HEK293 (cell line): ENCODE data around the gene MRPL23.

Source experiments
- CTCF ChIA-PET: fragments of 350-600 bp; formaldehyde crosslinking; extraction: SDS; loops from one replicate; lab custom pipeline; 2021; ENCODE audit warnings: antibody characterized with exemption; lab: Yijun Ruan, JAX
- POLR2A ChIA-PET: fragments of 300-600 bp; formaldehyde crosslinking; extraction: SDS; loops from one replicate; lab custom pipeline; 2020; ENCODE audit warnings: antibody characterized with exemption, inconsistent platforms; lab: Yijun Ruan, JAX
- H3K27ac ChIP-seq: fragments of 200-500 bp; sonication (Bioruptor generic); 2 replicates; pipeline ENCODE4 v1.5.1; 2014; ENCODE audit warnings: low read depth, low read length, control low read depth, inconsistent platforms; ENCODE audit errors: extremely low read depth
- H3K36me3 ChIP-seq, 2 experiments: fragments of 200-500 bp in 1 of 2; sonication (Bioruptor generic) in 1 of 2; 1 replicate in 1 of 2; 2 replicates in 1 of 2; pipeline ENCODE4 v1.5.1; 2014 to 2017; ENCODE audit warnings: inconsistent platforms in 2 of 2, low read length in 2 of 2; ENCODE audit not compliant: control insufficient read depth in 2 of 2, insufficient read depth in 1 of 2
- H3K4me1 ChIP-seq: fragments of 200-500 bp; sonication (Bioruptor generic); 2 replicates; pipeline ENCODE4 v1.5.1; 2014; ENCODE audit warnings: mild to moderate bottlenecking, low read length, inconsistent platforms; ENCODE audit not compliant: control insufficient read depth, insufficient read depth
- H3K4me3 ChIP-seq: 2 replicates; pipeline ENCODE4 v1.5.1; 2011; ENCODE audit warnings: low read depth, mild to moderate bottlenecking, control low read depth, low read length, moderate library complexity
- H3K9me3 ChIP-seq: fragments of 200-500 bp; sonication (Bioruptor generic); 2 replicates; pipeline ENCODE4 v1.5.1; 2014; ENCODE audit warnings: low read depth, low read length, inconsistent platforms; ENCODE audit not compliant: control insufficient read depth, insufficient read depth
- HOXC10 ChIP-seq: sonication (generic); formaldehyde crosslinking; IDR thresholded peaks from 2 replicates; pipeline ENCODE4 v1.8.1; 2023; ENCODE audit warnings: mild to moderate bottlenecking, missing genetic modification reagents
- IKZF3 ChIP-seq: fragments of 450-650 bp; IDR thresholded peaks from 2 replicates; pipeline ENCODE4 v1.5.0; 2018; ENCODE audit warnings: missing biosample characterization, mild to moderate bottlenecking, missing genetic modification characterization, moderate library complexity
- KLF7 ChIP-seq: fragments of 450-650 bp; formaldehyde crosslinking; IDR thresholded peaks from 2 replicates; pipeline ENCODE4 v1.5.1; 2016; ENCODE audit warnings: missing biosample characterization, missing genetic modification characterization, borderline replicate concordance
- MEIS1 ChIP-seq: sonication (generic); formaldehyde crosslinking; IDR thresholded peaks from 2 replicates; pipeline ENCODE4 v1.8.1; 2022; ENCODE audit warnings: missing genetic modification reagents, mild to moderate bottlenecking, borderline replicate concordance
- MZF1 ChIP-seq: fragments of 450-650 bp; formaldehyde crosslinking; IDR thresholded peaks from 2 replicates; pipeline ENCODE4 v1.5.1; 2017; ENCODE audit warnings: missing biosample characterization, missing genetic modification characterization, borderline replicate concordance
- PRDM10 ChIP-seq: fragments of 450-650 bp; formaldehyde crosslinking; IDR thresholded peaks from 2 replicates; pipeline ENCODE4 v1.5.1; 2016; ENCODE audit warnings: missing biosample characterization, missing genetic modification characterization
- REPIN1 ChIP-seq: fragments of 450-650 bp; formaldehyde crosslinking; IDR thresholded peaks from 2 replicates; pipeline ENCODE4 v1.5.1; 2017; ENCODE audit warnings: missing biosample characterization, missing genetic modification characterization, low read depth
- ZNF132 ChIP-seq: fragments of 450-650 bp; formaldehyde crosslinking; IDR thresholded peaks from 2 replicates; pipeline ENCODE4 v1.5.1; 2017; ENCODE audit warnings: missing biosample characterization, missing genetic modification characterization, borderline replicate concordance
- ZNF133 ChIP-seq: fragments of 450-650 bp; formaldehyde crosslinking; IDR thresholded peaks from 2 replicates; pipeline ENCODE4 v1.5.1; 2016; ENCODE audit warnings: missing biosample characterization, missing genetic modification characterization
- ZNF157 ChIP-seq: fragments of 450-650 bp; formaldehyde crosslinking; IDR thresholded peaks from 2 replicates; pipeline ENCODE4 v1.5.1; 2016; ENCODE audit warnings: missing biosample characterization, missing genetic modification characterization
- ZNF324 ChIP-seq: fragments of 450-650 bp; formaldehyde crosslinking; IDR thresholded peaks from 2 replicates; pipeline ENCODE4 v1.5.1; 2016; ENCODE audit warnings: missing biosample characterization, missing genetic modification characterization
- ZNF366 ChIP-seq: fragments of 450-650 bp; formaldehyde crosslinking; conservative IDR thresholded peaks from 2 replicates; pipeline ENCODE4 v1.5.1; 2016; ENCODE audit warnings: missing biosample characterization, missing genetic modification characterization
- ZNF394 ChIP-seq: fragments of 450-650 bp; formaldehyde crosslinking; IDR thresholded peaks from 2 replicates; pipeline ENCODE4 v1.5.1; 2016; ENCODE audit warnings: missing biosample characterization, missing genetic modification characterization, mild to moderate bottlenecking, moderate library complexity, borderline replicate concordance
- ZNF433 ChIP-seq: fragments of 450-650 bp; formaldehyde crosslinking; IDR thresholded peaks from 2 replicates; pipeline ENCODE4 v1.5.1; 2016; ENCODE audit warnings: missing biosample characterization, missing genetic modification characterization, low read depth
- ZNF513 ChIP-seq: fragments of 450-650 bp; IDR thresholded peaks from 2 replicates; pipeline ENCODE4 v1.5.1; 2018; ENCODE audit warnings: missing biosample characterization, missing genetic modification characterization
- ZNF585B ChIP-seq: fragments of 450-650 bp; formaldehyde crosslinking; IDR thresholded peaks from 2 replicates; pipeline ENCODE4 v1.5.1; 2016; ENCODE audit warnings: missing biosample characterization, missing genetic modification characterization
- ZNF610 ChIP-seq: fragments of 450-650 bp; formaldehyde crosslinking; IDR thresholded peaks from 2 replicates; pipeline ENCODE4 v1.5.1; 2016; ENCODE audit warnings: missing biosample characterization, missing genetic modification characterization, borderline replicate concordance
- ZNF707 ChIP-seq: fragments of 450-650 bp; formaldehyde crosslinking; IDR thresholded peaks from 2 replicates; pipeline ENCODE4 v1.5.1; 2016; ENCODE audit warnings: missing biosample characterization, missing genetic modification characterization
- ZNF792 ChIP-seq: fragments of 450-650 bp; formaldehyde crosslinking; IDR thresholded peaks from 2 replicates; pipeline ENCODE4 v1.5.1; 2016; ENCODE audit warnings: missing biosample characterization, missing genetic modification characterization
- ZNF843 ChIP-seq: fragments of 450-650 bp; formaldehyde crosslinking; IDR thresholded peaks from 2 replicates; pipeline ENCODE4 v1.5.1; 2016; ENCODE audit warnings: missing biosample characterization, missing genetic modification characterization
- TF ChIP-seq, protein P1 (sequence below): fragments of 450-650 bp; formaldehyde crosslinking; optimal IDR thresholded peaks from 2 replicates; pipeline ENCODE3; 2016; ENCODE audit warnings: missing biosample characterization, mild to moderate bottlenecking, missing genetic modification characterization
- TF ChIP-seq, protein P2 (sequence below): fragments of 450-650 bp; formaldehyde crosslinking; IDR thresholded peaks from 2 replicates; pipeline ENCODE4 v1.5.1; 2016; ENCODE audit warnings: missing biosample characterization, missing genetic modification characterization

MRPL23 gene

GRCh38 chr11:1958367-1958766 is 11.2 kb downstream of the MRPL23 start:
- no peaks in the 10 kb centered on the region for H3K4me1 ChIP-seq
- H3K36me3 ChIP-seq: no peaks in the 10 kb centered on the region
- no peak overlapping the region for H3K27ac ChIP-seq
- POLR2A ChIA-PET: no interaction called here
- no peak for TF ChIP-seq ZNF843 (tag by site-specific recombination)
- no peak for TF ChIP-seq ZNF394 (tag by site-specific recombination)
- TF ChIP-seq ZNF433 (tag by site-specific recombination): no peak
- no peak for TF ChIP-seq ZNF157
- no peak for TF ChIP-seq MEIS1 (CRISPR knock-in tag)
- TF ChIP-seq ZNF610 (tag by site-specific recombination): no peak
- TF ChIP-seq HOXC10 (CRISPR knock-in tag): no peak
- TF ChIP-seq REPIN1 (tag by site-specific recombination): no peak
- no peak for TF ChIP-seq ZNF585B (tag by site-specific recombination)
- TF ChIP-seq MZF1: no peak
- TF ChIP-seq, protein P1, sequence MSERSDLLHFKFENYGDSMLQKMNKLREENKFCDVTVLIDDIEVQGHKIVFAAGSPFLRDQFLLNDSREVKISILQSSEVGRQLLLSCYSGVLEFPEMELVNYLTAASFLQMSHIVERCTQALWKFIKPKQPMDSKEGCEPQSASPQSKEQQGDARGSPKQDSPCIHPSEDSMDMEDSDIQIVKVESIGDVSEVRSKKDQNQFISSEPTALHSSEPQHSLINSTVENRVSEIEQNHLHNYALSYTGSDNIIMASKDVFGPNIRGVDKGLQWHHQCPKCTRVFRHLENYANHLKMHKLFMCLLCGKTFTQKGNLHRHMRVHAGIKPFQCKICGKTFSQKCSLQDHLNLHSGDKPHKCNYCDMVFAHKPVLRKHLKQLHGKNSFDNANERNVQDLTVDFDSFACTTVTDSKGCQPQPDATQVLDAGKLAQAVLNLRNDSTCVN: no peak
- no peak for TF ChIP-seq ZNF132
- no peak for TF ChIP-seq PRDM10 (tag by site-specific recombination)
- no peak for TF ChIP-seq ZNF366 (tag by site-specific recombination)
- no peaks in the 10 kb centered on the region for H3K9me3 ChIP-seq
- CTCF ChIA-PET: no interaction called here
- no peak overlapping the region for H3K4me3 ChIP-seq

DNA sequence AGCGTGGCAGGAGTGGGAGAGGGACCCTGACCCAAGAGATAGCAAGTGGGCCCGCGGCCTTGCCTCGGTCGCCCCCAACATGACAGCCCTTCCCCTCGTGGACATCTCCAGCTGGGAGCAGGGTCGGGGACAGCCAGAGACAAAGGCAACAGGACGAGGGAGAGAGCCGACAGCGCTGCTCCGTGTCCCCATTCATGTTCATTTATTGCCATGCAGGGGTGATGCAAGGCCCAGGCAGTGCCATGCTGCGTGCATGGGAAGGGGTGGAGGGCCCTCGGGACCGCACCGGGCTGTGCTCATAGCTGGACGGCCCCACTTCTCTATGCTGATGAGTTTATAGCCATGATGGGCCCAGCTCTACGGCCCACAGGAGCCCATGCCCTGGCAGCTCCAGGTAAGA is 12.7 kb downstream of the MRPL23 start:
- POLR2A ChIA-PET: no interaction called here
- H3K4me3 ChIP-seq: no peak overlapping the region
- no peaks in the 10 kb centered on the region for H3K4me1 ChIP-seq
- H3K36me3 ChIP-seq: no peaks in the 10 kb centered on the region
- TF ChIP-seq ZNF133 (tag by site-specific recombination): no peak
- no peak for TF ChIP-seq ZNF324
- no peaks in the 10 kb centered on the region for H3K9me3 ChIP-seq
- CTCF ChIA-PET: interaction anchor here (0.5 kb wide), 1 partner anchor 38 kb away, joined by 3 read pairs; no protein-coding TSS in a partner anchor
- H3K27ac ChIP-seq: no peak overlapping the region

DNA sequence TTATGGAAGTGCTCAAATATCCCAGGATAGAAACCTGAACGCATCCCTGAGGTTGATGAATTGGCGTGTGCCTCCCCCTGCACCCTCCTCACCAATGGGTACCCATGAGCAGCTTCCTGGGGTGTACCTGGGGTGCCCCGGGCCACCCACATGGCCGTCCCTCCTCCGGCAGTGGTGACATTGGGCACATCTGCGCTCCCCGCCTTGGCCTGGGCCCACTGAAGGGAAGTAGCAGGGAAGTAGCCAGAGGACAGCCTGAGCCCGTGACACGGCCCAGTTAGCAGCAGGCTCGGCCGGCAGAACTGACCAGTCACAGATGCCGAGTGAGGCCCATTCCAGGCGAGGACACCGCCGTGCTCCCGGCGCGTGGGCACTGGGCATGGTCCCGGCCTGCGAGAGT is 16.7 kb downstream of the MRPL23 start:
- Histone ChIP-seq H3K4me1 (no peaks in the 10 kb centered on the region), H3K9me3 (no peaks in the 10 kb centered on the region), H3K27ac (no peak overlapping the region), H3K4me3 (no peak overlapping the region), H3K36me3 (no peaks in the 10 kb centered on the region)
- ChIA-PET CTCF (no interaction called here), POLR2A (no interaction called here)
- TF ChIP-seq IKZF3 (tag by site-specific recombination) (no peak), ZNF133 (tag by site-specific recombination) (no peak), ZNF513 (tag by site-specific recombination) (no peak), ZNF707 (tag by site-specific recombination) (no peak), ZNF792 (tag by site-specific recombination) (no peak), ZNF157 (no peak), KLF7 (tag by site-specific recombination) (no peak)
- TF ChIP-seq, protein P2, sequence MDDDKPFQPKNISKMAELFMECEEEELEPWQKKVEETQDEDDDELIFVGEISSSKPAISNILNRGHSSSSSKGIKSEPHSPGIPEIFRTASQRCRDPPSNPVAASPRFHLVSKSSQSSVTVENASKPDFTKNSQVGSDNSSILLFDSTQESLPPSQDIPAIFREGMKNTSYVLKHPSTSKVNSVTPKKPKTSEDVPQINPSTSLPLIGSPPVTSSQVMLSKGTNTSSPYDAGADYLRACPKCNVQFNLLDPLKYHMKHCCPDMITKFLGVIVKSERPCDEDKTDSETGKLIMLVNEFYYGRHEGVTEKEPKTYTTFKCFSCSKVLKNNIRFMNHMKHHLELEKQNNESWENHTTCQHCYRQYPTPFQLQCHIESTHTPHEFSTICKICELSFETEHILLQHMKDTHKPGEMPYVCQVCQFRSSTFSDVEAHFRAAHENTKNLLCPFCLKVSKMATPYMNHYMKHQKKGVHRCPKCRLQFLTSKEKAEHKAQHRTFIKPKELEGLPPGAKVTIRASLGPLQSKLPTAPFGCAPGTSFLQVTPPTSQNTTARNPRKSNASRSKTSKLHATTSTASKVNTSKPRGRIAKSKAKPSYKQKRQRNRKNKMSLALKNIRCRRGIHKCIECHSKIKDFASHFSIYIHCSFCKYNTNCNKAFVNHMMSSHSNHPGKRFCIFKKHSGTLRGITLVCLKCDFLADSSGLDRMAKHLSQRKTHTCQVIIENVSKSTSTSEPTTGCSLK (tag by site-specific recombination): no peak
